Measurements from ENCODE around the gene GNA14. TPM values are rescaled to one million over a fixed set of nuclear protein-coding genes. Genes with fewer than 3 reads are reported as not detected.

Gene GNA14
- total and polyA plus RNA-seq, 2 donors (not counting 1 experiment from before 2014, with no cell fraction given), result 0.50 to 0.52 TPM

DNA sequence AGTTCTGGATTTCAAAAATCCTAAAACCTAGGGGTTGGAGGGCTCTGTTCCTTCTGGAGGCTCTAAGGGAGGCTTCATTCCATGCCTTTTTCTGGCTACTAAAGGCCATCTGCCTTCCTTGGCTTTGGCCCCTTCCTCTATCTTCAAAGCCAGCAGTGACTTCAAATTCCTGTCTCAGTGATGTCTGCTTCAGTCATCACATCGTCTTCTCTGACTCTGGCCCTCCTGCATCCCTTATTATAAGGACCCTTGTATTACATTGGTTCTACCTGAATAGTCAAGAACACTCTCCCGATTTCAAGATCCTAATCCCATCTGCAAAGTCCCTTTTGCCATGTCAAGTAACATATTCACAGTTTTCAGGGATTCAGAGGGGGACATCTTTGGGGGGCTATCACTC is 60.3 kb downstream of the GNA14 start:
- no peak for DNase-seq (ENCODE audit: low read depth in 2 of 2)
- H3K4me3 ChIP-seq (replicated peaks in 1 of 4; ENCODE audit: control extremely low read depth in 1 of 4, insufficient read depth in 1 of 4, low read depth in 3 of 4, low read length in 4 of 4), result no peak overlapping the region
- H4K20me1 ChIP-seq (ENCODE audit: control insufficient read depth, extremely low read depth, insufficient read depth, low read length), result no peaks in the 10 kb centered on the region
- H3K79me2 ChIP-seq (ENCODE audit: control insufficient read depth, insufficient read depth, low read length), result no peaks in the 10 kb centered on the region
- H2AFZ ChIP-seq (ENCODE audit: low read length), result no peak overlapping the region
- H3K36me3 ChIP-seq (ENCODE audit: control insufficient read depth, insufficient read depth, low read length), result no peaks in the 10 kb centered on the region
- H3K4me2 ChIP-seq (ENCODE audit: extremely low read depth, insufficient read depth, low read length), result peak overlapping the region; percentile 34
- no peaks in the 10 kb centered on the region for H3K27me3 ChIP-seq (ENCODE audit: control insufficient read depth, insufficient read depth, low read length)
- no peak overlapping the region for H3K9ac ChIP-seq (ENCODE audit: insufficient read depth, low read length)
- TF ChIP-seq EZH2 (IDR thresholded peaks at IDR 0.05; ENCODE audit: low read length, missing control alignments), result no peak
- TF ChIP-seq, protein P1, sequence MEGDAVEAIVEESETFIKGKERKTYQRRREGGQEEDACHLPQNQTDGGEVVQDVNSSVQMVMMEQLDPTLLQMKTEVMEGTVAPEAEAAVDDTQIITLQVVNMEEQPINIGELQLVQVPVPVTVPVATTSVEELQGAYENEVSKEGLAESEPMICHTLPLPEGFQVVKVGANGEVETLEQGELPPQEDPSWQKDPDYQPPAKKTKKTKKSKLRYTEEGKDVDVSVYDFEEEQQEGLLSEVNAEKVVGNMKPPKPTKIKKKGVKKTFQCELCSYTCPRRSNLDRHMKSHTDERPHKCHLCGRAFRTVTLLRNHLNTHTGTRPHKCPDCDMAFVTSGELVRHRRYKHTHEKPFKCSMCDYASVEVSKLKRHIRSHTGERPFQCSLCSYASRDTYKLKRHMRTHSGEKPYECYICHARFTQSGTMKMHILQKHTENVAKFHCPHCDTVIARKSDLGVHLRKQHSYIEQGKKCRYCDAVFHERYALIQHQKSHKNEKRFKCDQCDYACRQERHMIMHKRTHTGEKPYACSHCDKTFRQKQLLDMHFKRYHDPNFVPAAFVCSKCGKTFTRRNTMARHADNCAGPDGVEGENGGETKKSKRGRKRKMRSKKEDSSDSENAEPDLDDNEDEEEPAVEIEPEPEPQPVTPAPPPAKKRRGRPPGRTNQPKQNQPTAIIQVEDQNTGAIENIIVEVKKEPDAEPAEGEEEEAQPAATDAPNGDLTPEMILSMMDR (conservative IDR thresholded peaks at IDR 0.05 in 1 of 2, IDR thresholded peaks at IDR 0.05 in 1 of 2; ENCODE audit: low read depth in 1 of 2, low read length in 2 of 2), result no peak
- H3K9me3 ChIP-seq (ENCODE audit: control insufficient read depth, insufficient read depth, low read depth, low read length), result no peaks in the 10 kb centered on the region
- H3K27ac ChIP-seq (ENCODE audit: insufficient read depth, low read length), result peak overlapping the region; percentile 12
- peaks cover 2% of the 10 kb centered on the region for H3K4me1 ChIP-seq (ENCODE audit: control insufficient read depth, extremely low read depth, insufficient read depth, low read length)

GRCh38 chr9:77587042-77587441 is 61.1 kb downstream of the GNA14 start:
- H3K4me3 ChIP-seq (replicated peaks in 1 of 4; ENCODE audit: control extremely low read depth in 1 of 4, insufficient read depth in 1 of 4, low read depth in 3 of 4, low read length in 4 of 4), result no peak overlapping the region
- H4K20me1 ChIP-seq (ENCODE audit: control insufficient read depth, extremely low read depth, insufficient read depth, low read length), result no peaks in the 10 kb centered on the region
- H3K27ac ChIP-seq (ENCODE audit: insufficient read depth, low read length), result no peak overlapping the region
- DNase-seq (ENCODE audit: low read depth in 2 of 2), result peak in 1 of 2 donors; percentile 13
- no peak overlapping the region for H3K4me2 ChIP-seq (ENCODE audit: extremely low read depth, insufficient read depth, low read length)
- no peaks in the 10 kb centered on the region for H3K36me3 ChIP-seq (ENCODE audit: control insufficient read depth, insufficient read depth, low read length)
- TF ChIP-seq EZH2 (IDR thresholded peaks at IDR 0.05; ENCODE audit: low read length, missing control alignments), result no peak
- TF ChIP-seq, protein P1 (conservative IDR thresholded peaks at IDR 0.05 in 1 of 2, IDR thresholded peaks at IDR 0.05 in 1 of 2; ENCODE audit: low read depth in 1 of 2, low read length in 2 of 2), result no peak
- H3K79me2 ChIP-seq (ENCODE audit: control insufficient read depth, insufficient read depth, low read length), result no peaks in the 10 kb centered on the region
- no peaks in the 10 kb centered on the region for H3K27me3 ChIP-seq (ENCODE audit: control insufficient read depth, insufficient read depth, low read length)
- no peak overlapping the region for H3K9ac ChIP-seq (ENCODE audit: insufficient read depth, low read length)
- peaks cover 2% of the 10 kb centered on the region for H3K4me1 ChIP-seq (ENCODE audit: control insufficient read depth, extremely low read depth, insufficient read depth, low read length)
- H2AFZ ChIP-seq (ENCODE audit: low read length), result no peak overlapping the region
- no peaks in the 10 kb centered on the region for H3K9me3 ChIP-seq (ENCODE audit: control insufficient read depth, insufficient read depth, low read depth, low read length)

GRCh38 chr9:77586591-77586990 is 61.5 kb downstream of the GNA14 start:
- H3K79me2 ChIP-seq (ENCODE audit: control insufficient read depth, insufficient read depth, low read length), result no peaks in the 10 kb centered on the region
- no peaks in the 10 kb centered on the region for H4K20me1 ChIP-seq (ENCODE audit: control insufficient read depth, extremely low read depth, insufficient read depth, low read length)
- H2AFZ ChIP-seq (ENCODE audit: low read length), result no peak overlapping the region
- no peak overlapping the region for H3K27ac ChIP-seq (ENCODE audit: insufficient read depth, low read length)
- no peak for DNase-seq (ENCODE audit: low read depth in 2 of 2)
- no peak overlapping the region for H3K4me2 ChIP-seq (ENCODE audit: extremely low read depth, insufficient read depth, low read length)
- no peak overlapping the region for H3K4me3 ChIP-seq (replicated peaks in 1 of 4; ENCODE audit: control extremely low read depth in 1 of 4, insufficient read depth in 1 of 4, low read depth in 3 of 4, low read length in 4 of 4)
- no peak overlapping the region for H3K9ac ChIP-seq (ENCODE audit: insufficient read depth, low read length)
- H3K9me3 ChIP-seq (ENCODE audit: control insufficient read depth, insufficient read depth, low read depth, low read length), result no peaks in the 10 kb centered on the region
- no peak for TF ChIP-seq EZH2 (IDR thresholded peaks at IDR 0.05; ENCODE audit: low read length, missing control alignments)
- TF ChIP-seq, protein P1 (conservative IDR thresholded peaks at IDR 0.05 in 1 of 2, IDR thresholded peaks at IDR 0.05 in 1 of 2; ENCODE audit: low read depth in 1 of 2, low read length in 2 of 2), result no peak
- peaks cover 2% of the 10 kb centered on the region for H3K4me1 ChIP-seq (ENCODE audit: control insufficient read depth, extremely low read depth, insufficient read depth, low read length)
- H3K27me3 ChIP-seq (ENCODE audit: control insufficient read depth, insufficient read depth, low read length), result no peaks in the 10 kb centered on the region
- H3K36me3 ChIP-seq (ENCODE audit: control insufficient read depth, insufficient read depth, low read length), result no peaks in the 10 kb centered on the region

Measured in fibroblast of lung (primary cell).